ENCODE data around the gene PGS1. TPM values are rescaled to one million over a fixed set of nuclear protein-coding genes. Genes with fewer than 3 reads are reported as not detected.

PGS1 gene
- total and polyA plus RNA-seq, 10 of the 15 experiments (the other 5 are each of a cell fraction or from before 2014, with no cell fraction given) = 1.3 to 37.6 (median 27.4) TPM

- H3K9ac ChIP-seq (ENCODE audit: control insufficient read depth, insufficient read depth, low read length) = no peak overlapping the region
- DNase-seq (ENCODE audit: low read depth, low spot score) = no peak
- no peak for ATAC-seq
- SMC1A ChIA-PET (ENCODE audit: uncharacterized antibody, unreplicated experiment) = no interaction called here
- CTCF ChIA-PET = interaction anchor here (0.6 kb wide), 1 partner anchor 344 kb away, joined by 3 read pairs; no protein-coding TSS in a partner anchor
- no peaks in the 10 kb centered on the region for H3K79me2 ChIP-seq (ENCODE audit: control insufficient read depth, insufficient read depth, low read length)
- in situ Hi-C loops (cut with MboI) (no loop called here), intact Hi-C loops (cut with micrococcal nuclease; ENCODE audit: unreplicated experiment) (no loop called here)
- no peaks in the 10 kb centered on the region for H4K20me1 ChIP-seq (ENCODE audit: control insufficient read depth, insufficient read depth)
- BruUV-seq (replicated peaks) = no TSS peak
- TF ChIP-seq RUNX3 (IDR thresholded peaks at IDR 0.05; ENCODE audit: low read length) (no peak), TCF3 (IDR thresholded peaks at IDR 0.05; ENCODE audit: borderline replicate concordance, insufficient read depth, low read depth, low read length) (0 out of 2 replicates have a peak, but pooled peaks have one; percentile 45), PBX3 (IDR thresholded peaks at IDR 0.05; ENCODE audit: insufficient replicate concordance, low read depth, low read length) (peak; percentile 42), SREBF2 (IDR thresholded peaks at IDR 0.05; ENCODE audit: low read length) (no peak), CHD2 (IDR thresholded peaks at IDR 0.05; ENCODE audit: borderline replicate concordance, low read depth, low read length) (no peak), BCL3 (IDR thresholded peaks at IDR 0.05; ENCODE audit: borderline replicate concordance, insufficient read depth, low read depth, low read length, poor library complexity, severe bottlenecking) (peak; percentile 95)
- no peak for FAIRE-seq
- no peak overlapping the region for H3K4me3 ChIP-seq
- no peaks in the 10 kb centered on the region for H3K9me3 ChIP-seq (replicated peaks; ENCODE audit: control insufficient read depth, insufficient read depth, low read length)
- H3K4me1 ChIP-seq (ENCODE audit: control insufficient read depth, insufficient read depth, low read length) = no peaks in the 10 kb centered on the region
- 20% methylated on average over 11 of the region's 11 CpGs for WGBS (ENCODE audit: insufficient coverage, insufficient replicate concordance, low lambda C conversion rate, missing lambda C conversion rate)
- no peak overlapping the region for H3K4me2 ChIP-seq (ENCODE audit: control insufficient read depth, insufficient read depth)
- no peak overlapping the region for H2AFZ ChIP-seq (ENCODE audit: control insufficient read depth, low read depth, low read length)
- POLR2A ChIA-PET = no interaction called here
- RAD21 ChIA-PET (ENCODE audit: unreplicated experiment) = no interaction called here
- no peak overlapping the region for H3K27ac ChIP-seq (ENCODE audit: control insufficient read depth, insufficient read depth)
- no peaks in the 10 kb centered on the region for H3K36me3 ChIP-seq (ENCODE audit: control insufficient read depth in 2 of 2, insufficient read depth in 2 of 2, low read length in 1 of 2)
- H3K27me3 ChIP-seq (replicated peaks in 1 of 2; ENCODE audit: control insufficient read depth in 2 of 2, insufficient read depth in 2 of 2, low read length in 1 of 2) = no peaks in the 10 kb centered on the region
These were observed 81.8 kb downstream of the PGS1 start for GRCh38 chr17:78460176-78460675.
